ENCODE measurements around the gene MKLN1.

Gene MKLN1

GRCh38 chr7:131327626-131328376 is at the start of gene MKLN1:
TSS of gene MKLN1 (plus strand) at chr7:131327876. CDS start at chr7:131327900, 24 bp downstream.
- TF ChIP-seq ZNF70 (CRISPR knock-in tag; IDR thresholded peaks at IDR 0.05) = peak; percentile 66; the same call in 1 of the 2 replicates
- TF ChIP-seq, protein P1, sequence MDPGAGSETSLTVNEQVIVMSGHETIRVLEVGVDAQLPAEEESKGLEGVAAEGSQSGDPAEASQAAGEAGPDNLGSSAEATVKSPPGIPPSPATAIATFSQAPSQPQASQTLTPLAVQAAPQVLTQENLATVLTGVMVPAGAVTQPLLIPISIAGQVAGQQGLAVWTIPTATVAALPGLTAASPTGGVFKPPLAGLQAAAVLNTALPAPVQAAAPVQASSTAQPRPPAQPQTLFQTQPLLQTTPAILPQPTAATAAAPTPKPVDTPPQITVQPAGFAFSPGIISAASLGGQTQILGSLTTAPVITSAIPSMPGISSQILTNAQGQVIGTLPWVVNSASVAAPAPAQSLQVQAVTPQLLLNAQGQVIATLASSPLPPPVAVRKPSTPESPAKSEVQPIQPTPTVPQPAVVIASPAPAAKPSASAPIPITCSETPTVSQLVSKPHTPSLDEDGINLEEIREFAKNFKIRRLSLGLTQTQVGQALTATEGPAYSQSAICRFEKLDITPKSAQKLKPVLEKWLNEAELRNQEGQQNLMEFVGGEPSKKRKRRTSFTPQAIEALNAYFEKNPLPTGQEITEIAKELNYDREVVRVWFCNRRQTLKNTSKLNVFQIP (CRISPR knock-in tag; IDR thresholded peaks at IDR 0.05; ENCODE audit: borderline replicate concordance, low read depth) = no peak
- 0 out of 2 replicates have a peak, but pooled peaks have one; percentile 62 for TF ChIP-seq CSDC2 (CRISPR knock-in tag; IDR thresholded peaks at IDR 0.05)
- TF ChIP-seq, protein P2, sequence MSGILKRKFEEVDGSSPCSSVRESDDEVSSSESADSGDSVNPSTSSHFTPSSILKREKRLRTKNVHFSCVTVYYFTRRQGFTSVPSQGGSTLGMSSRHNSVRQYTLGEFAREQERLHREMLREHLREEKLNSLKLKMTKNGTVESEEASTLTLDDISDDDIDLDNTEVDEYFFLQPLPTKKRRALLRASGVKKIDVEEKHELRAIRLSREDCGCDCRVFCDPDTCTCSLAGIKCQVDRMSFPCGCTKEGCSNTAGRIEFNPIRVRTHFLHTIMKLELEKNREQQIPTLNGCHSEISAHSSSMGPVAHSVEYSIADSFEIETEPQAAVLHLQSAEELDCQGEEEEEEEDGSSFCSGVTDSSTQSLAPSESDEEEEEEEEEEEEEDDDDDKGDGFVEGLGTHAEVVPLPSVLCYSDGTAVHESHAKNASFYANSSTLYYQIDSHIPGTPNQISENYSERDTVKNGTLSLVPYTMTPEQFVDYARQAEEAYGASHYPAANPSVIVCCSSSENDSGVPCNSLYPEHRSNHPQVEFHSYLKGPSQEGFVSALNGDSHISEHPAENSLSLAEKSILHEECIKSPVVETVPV (CRISPR knock-in tag; IDR thresholded peaks at IDR 0.05) = no peak
- 0 out of 2 replicates have a peak, but pooled peaks have one; percentile 20 for TF ChIP-seq ZFP30 (CRISPR knock-in tag; IDR thresholded peaks at IDR 0.05)
- peak; percentile 60; the same call in 1 of the 2 replicates for TF ChIP-seq ESRRG (CRISPR knock-in tag; IDR thresholded peaks at IDR 0.05)
- peak; percentile 92 for TF ChIP-seq ZNF565 (CRISPR knock-in tag; conservative IDR thresholded peaks at IDR 0.05; ENCODE audit: low read depth)
- TF ChIP-seq ZNF8 (CRISPR knock-in tag; IDR thresholded peaks at IDR 0.05) = no peak
- TF ChIP-seq TSHZ2 (CRISPR knock-in tag; IDR thresholded peaks at IDR 0.05) = peak; percentile 53; the same call in 1 of the 2 replicates
- TF ChIP-seq CREB5 (CRISPR knock-in tag; IDR thresholded peaks at IDR 0.05; ENCODE audit: low read depth) = peak; percentile 68; the same call in 1 of the 2 replicates
- peak; percentile 69; the same call in 1 of the 2 replicates for TF ChIP-seq BACH2 (CRISPR knock-in tag; IDR thresholded peaks at IDR 0.05; ENCODE audit: borderline replicate concordance)
- TF ChIP-seq SNAI2 (CRISPR knock-in tag; IDR thresholded peaks at IDR 0.05) = peak; percentile 68; the same call in 1 of the 2 replicates
- 0 out of 2 replicates have a peak, but pooled peaks have one; percentile 23 for TF ChIP-seq PATZ1 (CRISPR knock-in tag; IDR thresholded peaks at IDR 0.05; ENCODE audit: borderline replicate concordance)
- TF ChIP-seq ZFP3 (CRISPR knock-in tag; IDR thresholded peaks at IDR 0.05) = peak; percentile 75; the same call in 1 of the 2 replicates
- ATAC-seq = peak; percentile 95

DNA sequence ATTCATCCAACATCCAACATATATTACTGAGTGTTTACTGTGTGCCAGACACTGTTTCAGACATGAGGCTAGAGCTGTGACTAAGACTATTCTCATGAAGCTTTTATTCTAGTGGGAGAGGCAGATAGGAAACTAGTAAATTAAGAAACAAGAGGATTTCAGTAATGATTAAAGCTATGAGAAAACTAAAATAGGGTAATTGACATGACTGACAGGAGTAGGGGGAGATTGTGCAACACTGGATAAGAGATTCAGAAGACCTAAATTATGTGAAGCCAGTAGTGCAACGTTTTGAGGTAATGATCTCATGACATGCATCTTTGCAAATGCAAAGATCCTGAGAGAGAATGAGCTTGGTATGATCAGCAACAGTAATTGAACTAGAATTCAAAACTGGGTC is 48.6 kb upstream of the MKLN1 start:
- no peak for TF ChIP-seq ZNF70 (CRISPR knock-in tag; IDR thresholded peaks at IDR 0.05)
- TF ChIP-seq CREB5 (CRISPR knock-in tag; IDR thresholded peaks at IDR 0.05; ENCODE audit: low read depth) = no peak
- ATAC-seq = no peak

DNA sequence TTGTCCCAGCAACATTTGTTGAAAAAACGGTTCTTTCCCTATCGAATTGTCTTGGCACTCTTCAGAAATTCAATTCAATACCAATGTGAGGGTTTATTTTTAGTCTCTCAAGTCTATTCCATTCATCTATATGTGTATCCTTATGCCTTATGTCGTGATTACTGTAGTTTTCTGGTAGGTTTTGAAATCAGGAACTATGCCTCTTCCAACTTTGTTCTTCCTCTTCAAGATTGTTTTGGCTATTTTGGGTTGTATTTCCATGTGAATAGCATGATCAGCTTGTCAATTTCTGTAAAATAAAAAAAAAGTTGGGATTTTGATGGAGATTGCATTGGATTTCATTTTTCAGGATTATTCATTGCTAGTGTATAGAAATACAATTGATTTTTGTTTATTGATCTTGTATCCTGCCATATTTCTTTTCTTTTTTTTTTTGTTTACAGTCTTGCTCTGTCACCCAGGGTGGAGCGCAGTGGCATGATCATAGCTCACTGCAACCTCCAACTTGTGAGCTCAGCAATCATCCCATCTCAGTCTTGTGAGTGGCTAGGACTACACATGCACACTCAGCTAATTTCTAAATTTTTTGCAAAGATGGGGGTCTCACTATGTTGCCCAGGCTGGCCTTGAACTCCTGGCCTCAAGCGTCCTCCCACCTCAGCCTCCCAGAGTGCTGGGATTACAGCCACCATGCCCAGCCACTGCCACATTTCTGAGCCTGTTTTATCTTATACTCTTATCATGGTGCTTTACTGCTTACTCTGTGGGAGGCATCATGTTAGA is 46.2 kb upstream of the MKLN1 start:
- no peak for TF ChIP-seq ISL1 (CRISPR knock-in tag; IDR thresholded peaks at IDR 0.05)
- ATAC-seq = no peak

Measured in SK-N-SH treated with all-trans-retinoic acid at 6 μM for 48 hours (cell line).